Mononuclear cell (primary cell): ENCODE data around the gene CRABP2. TPM values are rescaled to one million over a fixed set of nuclear protein-coding genes. Genes with fewer than 3 reads are reported as not detected.

Source experiments
- H3K27me3 ChIP-seq: 2 replicates; pipeline ENCODE4 v1.6.0; 2011; ENCODE audit warnings: low read length, control low read depth; ENCODE audit not compliant: insufficient read depth
- H3K4me1 ChIP-seq: 2 replicates; pipeline ENCODE4 v1.5.1; 2011; ENCODE audit warnings: mild to moderate bottlenecking, low read length, control low read depth; ENCODE audit not compliant: insufficient read depth
- H3K4me3 ChIP-seq: 2 replicates; pipeline ENCODE4 v1.5.1; 2011; ENCODE audit warnings: mild to moderate bottlenecking, low read length, moderate library complexity
- H3K9me3 ChIP-seq: 2 replicates; pipeline ENCODE4 v1.5.1; 2011; ENCODE audit warnings: low read depth, mild to moderate bottlenecking, control low read depth, low read length
- total RNA-seq: library from RNA; depleted of rRNA; stranded (reverse); fragments of >200 nt; gene quantifications from one replicate; pipeline ENCODE4 v1.2.3, GENCODE V29; 2012

Gene CRABP2
- total RNA-seq, 1 donor: 0.42 TPM

GRCh38 chr1:156745881-156746280 is 40.5 kb upstream of the CRABP2 start:
- H3K4me3 ChIP-seq: no peak overlapping the region
- H3K27me3 ChIP-seq: no peaks in the 10 kb centered on the region
- H3K9me3 ChIP-seq: no peaks in the 10 kb centered on the region
- H3K4me1 ChIP-seq: peaks cover 59% of the 10 kb centered on the region

DNA sequence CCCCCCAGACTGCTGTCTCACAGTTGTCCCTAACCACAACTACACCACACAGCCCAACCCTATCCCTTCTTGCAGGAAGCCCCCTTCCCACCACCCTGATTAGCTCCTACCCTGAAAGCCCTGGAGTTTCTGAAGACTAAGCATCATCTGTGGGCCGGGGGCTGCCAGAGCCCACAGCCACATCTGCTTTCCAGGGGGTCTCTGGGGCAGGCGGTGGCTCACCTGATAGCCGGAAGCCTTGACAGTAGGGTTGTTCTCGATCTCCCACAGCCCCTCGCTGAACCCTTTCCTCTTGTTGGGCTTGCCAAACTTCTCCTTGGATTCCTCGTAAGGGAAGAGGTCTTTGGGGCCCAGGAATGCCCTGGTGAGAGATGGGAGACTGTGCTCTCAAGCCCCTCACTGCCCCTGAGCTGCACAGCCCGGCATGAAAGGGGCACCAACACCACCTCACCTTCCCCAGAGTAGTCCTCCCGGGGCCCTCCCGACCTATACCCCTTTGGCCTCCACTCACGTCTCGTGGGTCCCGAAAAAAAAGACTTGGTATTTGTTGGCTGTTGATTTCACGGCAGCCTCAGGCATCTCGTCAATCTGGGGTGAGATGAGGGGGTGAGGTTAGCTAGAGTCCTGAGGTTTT is 39.5 kb upstream of the CRABP2 start:
- Histone ChIP-seq H3K4me1 (peaks cover 61% of the 10 kb centered on the region), H3K27me3 (no peaks in the 10 kb centered on the region), H3K9me3 (no peaks in the 10 kb centered on the region), H3K4me3 (no peak overlapping the region)

DNA sequence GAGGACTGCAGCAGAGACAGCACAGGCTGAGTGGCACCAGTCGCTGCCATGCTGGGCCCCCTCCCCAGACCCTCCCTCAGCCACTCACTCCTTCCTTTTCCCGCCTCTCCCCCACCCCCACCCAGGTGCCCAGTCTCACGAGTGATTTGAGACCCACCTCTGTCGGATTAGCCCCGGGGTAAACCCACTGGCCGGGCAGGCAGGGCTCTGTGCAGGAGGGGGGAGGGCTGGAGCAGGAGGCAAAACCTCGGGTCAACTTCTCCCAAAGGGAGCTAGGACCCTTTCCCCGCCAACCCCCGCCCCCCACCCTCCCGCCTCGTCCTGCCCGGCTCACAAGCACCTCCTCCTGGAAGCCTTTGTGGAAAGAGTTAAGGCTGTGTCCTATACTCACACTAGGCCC is 39.0 kb upstream of the CRABP2 start:
- H3K4me3 ChIP-seq: no peak overlapping the region
- H3K27me3 ChIP-seq: no peaks in the 10 kb centered on the region
- no peaks in the 10 kb centered on the region for H3K9me3 ChIP-seq
- peaks cover 55% of the 10 kb centered on the region for H3K4me1 ChIP-seq

- Histone ChIP-seq H3K4me3 (no peak overlapping the region), H3K9me3 (no peaks in the 10 kb centered on the region), H3K4me1 (peaks cover 48% of the 10 kb centered on the region), H3K27me3 (no peaks in the 10 kb centered on the region)
Measured at GRCh38 chr1:156743367-156744302, 38.3 kb upstream of the CRABP2 start.

DNA sequence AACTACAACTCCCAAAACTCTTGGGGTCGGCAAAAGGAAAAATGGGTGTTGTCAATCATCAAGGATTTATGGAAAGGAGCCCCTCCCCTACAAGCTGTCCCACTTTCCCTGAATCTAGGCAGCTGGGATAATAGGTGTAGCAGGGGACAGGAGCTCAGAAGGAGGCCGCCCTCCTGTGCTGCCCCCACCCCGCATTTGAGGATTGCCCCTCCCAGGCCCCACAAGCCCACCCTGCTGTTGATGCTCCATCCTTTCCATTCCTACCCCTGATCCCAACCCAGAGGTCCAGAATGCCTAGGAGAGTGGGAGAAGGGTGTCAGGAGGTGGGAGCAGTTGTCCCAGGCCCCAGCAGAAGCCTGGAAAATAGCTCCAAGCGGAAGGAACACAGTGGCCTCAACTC is 37.4 kb upstream of the CRABP2 start:
- H3K27me3 ChIP-seq: no peaks in the 10 kb centered on the region
- H3K9me3 ChIP-seq: no peaks in the 10 kb centered on the region
- peaks cover 40% of the 10 kb centered on the region for H3K4me1 ChIP-seq
- H3K4me3 ChIP-seq: no peak overlapping the region

DNA sequence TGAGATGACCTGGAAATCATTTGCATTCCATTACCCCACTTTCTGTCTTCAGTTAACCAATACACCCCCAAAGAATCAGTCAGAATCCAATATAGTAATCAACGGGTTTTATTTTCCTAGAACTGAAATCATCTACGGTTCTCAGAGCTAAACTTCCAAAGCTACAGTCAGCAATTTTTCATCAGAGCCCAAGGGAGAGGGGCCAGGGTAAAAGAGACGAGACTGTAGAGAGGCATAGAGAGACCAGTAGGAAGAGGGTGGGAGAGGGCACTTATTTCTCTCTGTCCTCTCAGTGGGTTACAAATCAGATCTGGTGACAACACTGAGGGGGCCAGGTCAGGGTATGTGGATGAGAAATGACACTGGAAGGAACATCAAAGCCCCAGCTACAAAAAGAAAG is 36.6 kb upstream of the CRABP2 start:
- no peak overlapping the region for H3K4me3 ChIP-seq
- H3K9me3 ChIP-seq: no peaks in the 10 kb centered on the region
- H3K4me1 ChIP-seq: peaks cover 33% of the 10 kb centered on the region
- no peaks in the 10 kb centered on the region for H3K27me3 ChIP-seq

- H3K4me1 ChIP-seq: peaks cover 28% of the 10 kb centered on the region
- H3K27me3 ChIP-seq: no peaks in the 10 kb centered on the region
- no peaks in the 10 kb centered on the region for H3K9me3 ChIP-seq
- H3K4me3 ChIP-seq: peak overlapping the region; percentile 12
Measured at GRCh38 chr1:156741481-156741983, 36.1 kb upstream of the CRABP2 start.

DNA sequence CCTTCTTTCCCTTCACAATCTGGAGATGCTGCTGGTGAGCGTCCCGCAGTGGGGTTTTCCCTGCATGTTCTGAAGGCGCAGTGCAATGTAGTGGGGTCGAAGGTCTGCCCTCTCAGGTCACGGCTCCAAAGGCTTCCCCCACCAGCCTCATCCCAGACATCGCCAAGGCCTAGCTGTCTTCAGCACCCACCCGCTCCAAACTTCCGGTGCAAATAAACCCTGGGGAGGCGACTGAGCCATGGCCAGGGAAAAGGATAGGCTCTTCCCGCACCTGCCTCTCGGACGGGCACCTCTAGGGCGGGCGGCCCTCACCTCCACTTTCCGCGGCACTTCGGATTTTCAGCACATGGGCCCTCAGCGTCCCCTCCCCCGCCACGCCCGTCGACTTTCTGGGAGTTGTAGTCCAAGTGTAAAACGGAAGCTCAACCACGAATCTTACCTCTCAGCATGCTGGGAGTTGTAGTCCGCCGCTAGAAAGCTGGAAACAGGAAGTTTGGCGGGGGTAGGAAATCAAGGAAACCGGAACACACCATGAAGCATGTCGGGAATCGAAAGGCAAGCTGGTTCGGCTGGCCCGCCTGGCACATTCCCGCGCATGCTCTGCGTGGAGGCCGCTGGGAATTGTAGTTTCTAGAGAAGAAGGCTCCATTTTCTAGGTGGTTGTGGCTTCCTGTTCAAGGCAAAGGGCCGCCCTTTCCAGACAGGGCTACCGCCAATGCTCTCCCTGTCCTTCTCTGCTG is 35.5 kb upstream of the CRABP2 start, which contains the start of gene MRPL24:
Gene MRPL24 (minus strand): TSS at position 348 of the 740 bp plus-strand sequence. CDS start 2,384 bp downstream, outside the sequence.
- H3K4me3 ChIP-seq: peak within 1 kb of the TSS; percentile 71
- peaks cover 22% of the 10 kb centered on the region for H3K4me1 ChIP-seq
- no peaks in the 10 kb centered on the region for H3K27me3 ChIP-seq
- H3K9me3 ChIP-seq: no peaks in the 10 kb centered on the region

DNA sequence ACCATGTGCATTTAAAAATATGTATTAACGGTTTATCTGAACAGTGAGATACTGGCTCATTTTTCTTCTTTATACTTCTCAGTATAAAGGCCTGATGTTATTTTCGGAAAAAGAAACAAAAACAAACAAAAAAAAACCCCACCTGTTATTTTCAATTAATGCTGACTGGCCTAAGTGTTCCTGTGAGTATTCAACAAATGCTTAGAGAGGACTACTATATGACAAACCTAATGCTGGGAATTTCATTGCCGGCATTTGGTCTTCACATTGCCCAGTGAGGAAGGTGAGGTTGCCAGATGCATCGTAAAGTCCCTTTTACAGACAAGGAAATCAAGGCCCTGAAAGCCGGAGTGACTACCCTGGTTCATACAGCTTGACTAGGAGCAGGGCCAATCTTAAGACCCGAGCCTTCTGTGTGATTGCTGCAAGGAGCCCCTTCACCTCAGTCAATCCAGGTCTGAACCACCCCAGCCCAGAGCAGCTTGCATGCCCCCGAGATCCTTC is 34.9 kb upstream of the CRABP2 start:
- Histone ChIP-seq H3K27me3 (no peaks in the 10 kb centered on the region), H3K9me3 (no peaks in the 10 kb centered on the region), H3K4me3 (peak overlapping the region; percentile 71), H3K4me1 (peaks cover 16% of the 10 kb centered on the region)

DNA sequence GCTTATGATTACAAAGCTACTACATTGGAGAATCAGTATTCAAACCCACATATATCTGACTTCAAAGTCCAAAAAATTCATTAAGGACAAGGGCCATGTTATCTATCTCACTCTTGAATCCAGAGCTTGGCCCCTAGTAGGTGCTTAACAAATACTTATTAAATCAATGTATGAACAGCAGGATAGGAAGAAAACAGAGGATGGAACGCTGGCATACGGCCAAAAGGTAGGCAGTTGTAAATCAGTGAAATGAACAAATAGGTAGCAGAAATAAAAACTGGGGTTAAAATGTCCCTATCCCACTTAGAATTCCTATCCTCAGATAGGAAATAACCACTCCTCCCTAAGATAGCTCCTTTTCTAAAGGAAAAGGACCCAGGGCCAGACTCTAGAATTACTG is 33.5 kb upstream of the CRABP2 start:
- no peaks in the 10 kb centered on the region for H3K27me3 ChIP-seq
- H3K9me3 ChIP-seq: no peaks in the 10 kb centered on the region
- H3K4me3 ChIP-seq: no peak overlapping the region
- H3K4me1 ChIP-seq: peaks cover 16% of the 10 kb centered on the region

GRCh38 chr1:156738407-156738806 is 33.0 kb upstream of the CRABP2 start:
- H3K4me1 ChIP-seq: peaks cover 16% of the 10 kb centered on the region
- no peaks in the 10 kb centered on the region for H3K9me3 ChIP-seq
- no peak overlapping the region for H3K4me3 ChIP-seq
- H3K27me3 ChIP-seq: no peaks in the 10 kb centered on the region

DNA sequence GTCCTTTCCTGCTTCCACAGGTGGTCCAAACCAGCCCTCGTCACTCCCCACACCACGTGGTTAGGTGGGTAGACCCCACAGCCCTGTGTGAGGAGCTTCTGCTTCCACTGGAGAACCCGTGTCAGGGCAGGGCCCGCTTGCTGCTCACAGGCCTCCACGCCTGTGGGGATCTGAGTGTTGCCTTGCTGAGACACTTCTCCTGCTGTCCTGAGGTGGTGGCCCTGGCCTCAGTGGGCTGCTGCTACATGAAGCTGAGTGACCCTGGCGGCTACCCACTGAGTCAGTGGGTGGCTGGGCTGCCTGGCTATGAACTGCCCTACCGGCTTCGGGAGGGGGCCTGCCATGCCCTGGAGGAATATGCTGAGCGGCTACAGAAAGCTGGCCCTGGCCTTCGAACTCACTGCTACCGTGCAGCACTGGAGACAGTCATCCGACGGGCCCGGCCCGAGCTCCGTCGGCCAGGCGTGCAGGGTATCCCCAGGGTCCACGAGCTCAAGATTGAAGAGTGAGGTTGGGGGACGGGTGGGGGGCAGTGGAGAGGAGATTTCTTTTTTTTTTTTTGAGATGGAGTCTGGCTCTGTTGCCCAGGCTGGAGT is 28.7 kb upstream of the CRABP2 start:
- H3K4me3 ChIP-seq: no peak overlapping the region
- H3K27me3 ChIP-seq: no peaks in the 10 kb centered on the region
- peaks cover 6% of the 10 kb centered on the region for H3K4me1 ChIP-seq
- H3K9me3 ChIP-seq: no peaks in the 10 kb centered on the region

GRCh38 chr1:156728599-156729462 is 23.4 kb upstream of the CRABP2 start, which contains the start of gene ISG20L2:
Gene ISG20L2, minus strand, starts transcription at chr1:156728766. Its CDS starts 1,114 bp downstream, at chr1:156727652.
- H3K4me3 ChIP-seq: peak within 1 kb of the TSS; percentile 94
- no peaks in the 10 kb centered on the region for H3K27me3 ChIP-seq
- peaks cover 41% of the 10 kb centered on the region for H3K4me1 ChIP-seq
- no peaks in the 10 kb centered on the region for H3K9me3 ChIP-seq
